Ectodermal cell (in vitro differentiated cells): ENCODE measurements around the gene UBTD1.
"Not testable (repeated sequence)": the region's sequence is repeated elsewhere in the genome, so short reads cannot be mapped to it uniquely, and the experiment has no call there.

ENCODE experiments used
- H3K27ac ChIP-seq: 2 replicates; pipeline ENCODE4 v1.7.0; 2013; ENCODE audit warnings: mild to moderate bottlenecking, low read depth, low read length; ENCODE audit not compliant: insufficient read depth, poor library complexity, severe bottlenecking
- H3K27me3 ChIP-seq: 2 replicates; pipeline ENCODE4 v1.7.0; 2013; ENCODE audit warnings: mild to moderate bottlenecking, low read length; ENCODE audit not compliant: insufficient read depth, control insufficient read depth, poor library complexity, severe bottlenecking
- H3K36me3 ChIP-seq: one replicate; pipeline ENCODE4 v1.7.0; 2013; ENCODE audit warnings: low read length; ENCODE audit not compliant: control insufficient read depth, insufficient read depth
- H3K4me1 ChIP-seq: one replicate; pipeline ENCODE4 v1.7.0; 2013; ENCODE audit warnings: low read length; ENCODE audit not compliant: control insufficient read depth, insufficient read depth
- H3K4me3 ChIP-seq: 2 replicates; pipeline ENCODE4 v1.7.0; 2013; ENCODE audit warnings: low read depth, low read length, control low read depth; ENCODE audit not compliant: insufficient read depth
- H3K9me3 ChIP-seq: 2 replicates; pipeline ENCODE4 v1.7.0; 2013; ENCODE audit warnings: mild to moderate bottlenecking, low read length, moderate library complexity; ENCODE audit not compliant: control insufficient read depth
- WGBS, 2 experiments: methylation state at CpG; one replicate each; pipeline ENCODE4 v1.1.7; 2013; ENCODE audit warnings: missing lambda C conversion rate in 2 of 2; 5-methylcytosine and 5-hydroxymethylcytosine counted together

The UBTD1 gene

GRCh38 chr10:97547962-97548361, 49.2 kb downstream of the UBTD1 start:
- Histone ChIP-seq H3K4me1 (peaks cover 26% of the 10 kb centered on the region), H3K9me3 (no peaks in the 10 kb centered on the region), H3K27ac (no peak overlapping the region), H3K4me3 (no peak overlapping the region), H3K36me3 (no peaks in the 10 kb centered on the region), H3K27me3 (no peaks in the 10 kb centered on the region)
- 83 to 91% methylated on average over 4 of the region's 4 CpGs for whole genome bisulfite sequencing, 2 experiments

- H3K27ac ChIP-seq = no peak overlapping the region
- WGBS, 2 experiments = 86 to 90% methylated on average over 13 of the region's 13 CpGs
- H3K36me3 ChIP-seq = no peaks in the 10 kb centered on the region
- no peaks in the 10 kb centered on the region for H3K9me3 ChIP-seq
- no peaks in the 10 kb centered on the region for H3K27me3 ChIP-seq
- H3K4me3 ChIP-seq = no peak overlapping the region
- peaks cover 24% of the 10 kb centered on the region for H3K4me1 ChIP-seq
Observed at GRCh38 chr10:97548828-97549455, 50.2 kb downstream of the UBTD1 start.

- Histone ChIP-seq H3K9me3 (no peaks in the 10 kb centered on the region), H3K27me3 (no peaks in the 10 kb centered on the region), H3K36me3 (no peaks in the 10 kb centered on the region), H3K27ac (peak overlapping the region; percentile 70), H3K4me1 (peaks cover 26% of the 10 kb centered on the region), H3K4me3 (no peak overlapping the region)
- WGBS, 2 experiments = 54 to 56% methylated on average over 13 of the region's 13 CpGs
Observed at GRCh38 chr10:97549587-97550322, 51.0 kb downstream of the UBTD1 start.

- Histone ChIP-seq H3K4me1 (peaks cover 26% of the 10 kb centered on the region), H3K27me3 (no peaks in the 10 kb centered on the region), H3K27ac (peak overlapping the region; percentile 70), H3K4me3 (no peak overlapping the region), H3K36me3 (no peaks in the 10 kb centered on the region), H3K9me3 (no peaks in the 10 kb centered on the region)
- 33 to 37% methylated on average over 10 of the region's 10 CpGs for WGBS, 2 experiments
Observed at GRCh38 chr10:97550336-97551149, 51.8 kb downstream of the UBTD1 start.

GRCh38 chr10:97551271-97551670, 52.5 kb downstream of the UBTD1 start:
- Histone ChIP-seq H3K4me1 (peaks cover 26% of the 10 kb centered on the region), H3K4me3 (no peak overlapping the region), H3K9me3 (no peaks in the 10 kb centered on the region), H3K27me3 (no peaks in the 10 kb centered on the region), H3K27ac (no peak overlapping the region), H3K36me3 (no peaks in the 10 kb centered on the region)
- 86% methylated on average over 6 of the region's 6 CpGs for WGBS, 2 experiments

- WGBS, 2 experiments = 11 to 13% methylated on average over 6 of the region's 6 CpGs
Observed at GRCh38 chr10:97553575-97554031, 54.9 kb downstream of the UBTD1 start.

GRCh38 chr10:97554336-97554735, 55.6 kb downstream of the UBTD1 start:
- not testable (repeated sequence) for H3K27ac ChIP-seq, H3K4me3 ChIP-seq, H3K9me3 ChIP-seq, H3K27me3 ChIP-seq, H3K36me3 ChIP-seq
- H3K4me1 ChIP-seq = peaks cover 20% of the 10 kb centered on the region
- WGBS, 2 experiments = 99% methylated on average over 5 of the region's 5 CpGs

More at GRCh38 chr10:97553575-97554031, 54.9 kb downstream of the UBTD1 start:
- H3K4me1 ChIP-seq = peaks cover 26% of the 10 kb centered on the region
- H3K9me3 ChIP-seq = no peaks in the 10 kb centered on the region
- H3K27ac ChIP-seq = peak overlapping the region; percentile 41
- H3K4me3 ChIP-seq = no peak overlapping the region
- H3K27me3 ChIP-seq = no peaks in the 10 kb centered on the region
- H3K36me3 ChIP-seq = no peaks in the 10 kb centered on the region

- not testable (repeated sequence) for H3K27me3 ChIP-seq, H3K27ac ChIP-seq, H3K9me3 ChIP-seq, H3K4me1 ChIP-seq, H3K4me3 ChIP-seq, H3K36me3 ChIP-seq
- 95% methylated on average over 4 to 6 of the region's 10 CpGs for WGBS, 2 experiments
Observed at GRCh38 chr10:97555541-97555940, 56.8 kb downstream of the UBTD1 start.

- 91 to 93% methylated on average over 17 of the region's 17 CpGs for WGBS, 2 experiments
- not testable (repeated sequence) for H3K9me3 ChIP-seq, H3K4me1 ChIP-seq, H3K27ac ChIP-seq, H3K36me3 ChIP-seq, H3K27me3 ChIP-seq, H3K4me3 ChIP-seq
Observed at GRCh38 chr10:97560731-97561381, 62.1 kb downstream of the UBTD1 start.
